Neuronal stem cell (in vitro differentiated cells): ENCODE results near the gene HGFAC.

Experiments
- DNase-seq: peaks from one replicate; pipeline ENCODE4 v3.0.0-alpha.2; 2013; ENCODE audit warnings: low spot score
- H2AFZ ChIP-seq: one replicate; pipeline ENCODE4 v1.6.1; 2013; ENCODE audit warnings: mild to moderate bottlenecking, low read length, inconsistent platforms
- H2AK5ac ChIP-seq: 2 replicates; pipeline ENCODE4 v1.6.1; 2013; ENCODE audit warnings: low read depth, mild to moderate bottlenecking, inconsistent platforms, low read length, moderate library complexity, mixed read lengths
- H2BK120ac ChIP-seq: 2 replicates; pipeline ENCODE4 v1.6.1; 2013; ENCODE audit warnings: low read depth, mild to moderate bottlenecking, inconsistent platforms, low read length, moderate library complexity, mixed read lengths
- H2BK12ac ChIP-seq: one replicate; pipeline ENCODE4 v1.6.1; 2013; ENCODE audit warnings: low read length, inconsistent platforms
- H2BK15ac ChIP-seq: 2 replicates; pipeline ENCODE4 v1.6.1; 2013; ENCODE audit warnings: mild to moderate bottlenecking, low read length, inconsistent platforms, mixed read lengths
- H2BK5ac ChIP-seq: one replicate; pipeline ENCODE4 v1.6.1; 2013; ENCODE audit warnings: inconsistent platforms, mild to moderate bottlenecking, low read length, moderate library complexity
- H3K14ac ChIP-seq: one replicate; pipeline ENCODE4 v1.6.1; 2013; ENCODE audit warnings: low read length, inconsistent platforms
- H3K18ac ChIP-seq: 2 replicates; pipeline ENCODE4 v1.6.1; 2013; ENCODE audit warnings: low read length, inconsistent platforms
- H3K23ac ChIP-seq: 2 replicates; pipeline ENCODE4 v1.6.1; 2013; ENCODE audit warnings: low read depth, mild to moderate bottlenecking, mixed read lengths, low read length, inconsistent platforms; ENCODE audit not compliant: poor library complexity
- H3K27ac ChIP-seq: replicated peaks from 3 replicates; pipeline ENCODE4 v1.5.1; 2013; ENCODE audit warnings: low read length, inconsistent platforms
- H3K27me3 ChIP-seq, 3 experiments: 2 replicates each; pipeline ENCODE4 v1.6.1; 2013; ENCODE audit warnings: low read length in 3 of 3, mild to moderate bottlenecking in 2 of 3, inconsistent platforms in 1 of 3, low read depth in 1 of 3, mixed read lengths in 1 of 3, moderate library complexity in 1 of 3; ENCODE audit not compliant: control insufficient read depth in 3 of 3, insufficient read depth in 3 of 3
- H3K36me3 ChIP-seq, 2 donors: replicated peaks in 1 of 2; 2 replicates each; pipeline ENCODE4 v1.6.1; 2013; ENCODE audit warnings: low read length in 2 of 2; ENCODE audit not compliant: control insufficient read depth in 2 of 2, insufficient read depth in 2 of 2
- H3K4ac ChIP-seq: 2 replicates; pipeline ENCODE4 v1.6.1; 2013; ENCODE audit warnings: inconsistent platforms, mild to moderate bottlenecking, low read length, moderate library complexity
- H3K4me1 ChIP-seq, 2 donors: 1 replicate in 1 of 2; 2 replicates in 1 of 2; pipeline ENCODE4 v1.6.1; 2013; ENCODE audit warnings: low read length in 2 of 2, low read depth in 1 of 2; ENCODE audit not compliant: control insufficient read depth in 2 of 2, insufficient read depth in 1 of 2
- H3K4me2 ChIP-seq: one replicate; pipeline ENCODE4 v1.6.1; 2013; ENCODE audit warnings: mild to moderate bottlenecking, low read length, inconsistent platforms; ENCODE audit not compliant: insufficient read depth, poor library complexity, severe bottlenecking
- H3K4me3 ChIP-seq, 2 donors: 2 replicates each; pipeline ENCODE4 v1.5.1; 2013; ENCODE audit warnings: low read length in 2 of 2, mild to moderate bottlenecking in 2 of 2, inconsistent platforms in 1 of 2, moderate library complexity in 1 of 2
- H3K79me1 ChIP-seq: one replicate; pipeline ENCODE4 v1.6.1; 2013; ENCODE audit warnings: low read depth, mild to moderate bottlenecking, inconsistent platforms, low read length, moderate library complexity
- H3K9ac ChIP-seq: one replicate; pipeline ENCODE4 v1.6.1; 2013; ENCODE audit warnings: mild to moderate bottlenecking, low read depth, low read length, inconsistent platforms; ENCODE audit not compliant: poor library complexity
- H3K9me3 ChIP-seq, 2 donors: replicated peaks in 1 of 2; 2 replicates each; pipeline versions ENCODE3 to v1.6.1; 2013; ENCODE audit warnings: low read length in 2 of 2, mild to moderate bottlenecking in 2 of 2, inconsistent platforms in 1 of 2, low read depth in 1 of 2, mixed read lengths in 1 of 2, moderate library complexity in 1 of 2; ENCODE audit not compliant: control insufficient read depth in 2 of 2, insufficient read depth in 1 of 2
- H4K8ac ChIP-seq: one replicate; pipeline ENCODE4 v1.6.1; 2013; ENCODE audit warnings: low read depth, mild to moderate bottlenecking, inconsistent platforms, low read length, moderate library complexity
- H4K91ac ChIP-seq: one replicate; pipeline ENCODE4 v1.6.1; 2013; ENCODE audit warnings: low read length, low read depth, mild to moderate bottlenecking, inconsistent platforms; ENCODE audit not compliant: poor library complexity
- WGBS, 2 donors: extraction: QIAGEN DNeasy Blood & Tissue Kit; methylation state at CpG; one replicate each; pipeline ENCODE4 v1.1.7; 2013; ENCODE audit warnings: missing lambda C conversion rate in 2 of 2, mixed read lengths in 1 of 2; ENCODE audit not compliant: insufficient read length in 2 of 2, insufficient replicate concordance in 1 of 2; ENCODE audit errors: extremely low coverage in 2 of 2; 5-methylcytosine and 5-hydroxymethylcytosine counted together

The HGFAC gene

DNA sequence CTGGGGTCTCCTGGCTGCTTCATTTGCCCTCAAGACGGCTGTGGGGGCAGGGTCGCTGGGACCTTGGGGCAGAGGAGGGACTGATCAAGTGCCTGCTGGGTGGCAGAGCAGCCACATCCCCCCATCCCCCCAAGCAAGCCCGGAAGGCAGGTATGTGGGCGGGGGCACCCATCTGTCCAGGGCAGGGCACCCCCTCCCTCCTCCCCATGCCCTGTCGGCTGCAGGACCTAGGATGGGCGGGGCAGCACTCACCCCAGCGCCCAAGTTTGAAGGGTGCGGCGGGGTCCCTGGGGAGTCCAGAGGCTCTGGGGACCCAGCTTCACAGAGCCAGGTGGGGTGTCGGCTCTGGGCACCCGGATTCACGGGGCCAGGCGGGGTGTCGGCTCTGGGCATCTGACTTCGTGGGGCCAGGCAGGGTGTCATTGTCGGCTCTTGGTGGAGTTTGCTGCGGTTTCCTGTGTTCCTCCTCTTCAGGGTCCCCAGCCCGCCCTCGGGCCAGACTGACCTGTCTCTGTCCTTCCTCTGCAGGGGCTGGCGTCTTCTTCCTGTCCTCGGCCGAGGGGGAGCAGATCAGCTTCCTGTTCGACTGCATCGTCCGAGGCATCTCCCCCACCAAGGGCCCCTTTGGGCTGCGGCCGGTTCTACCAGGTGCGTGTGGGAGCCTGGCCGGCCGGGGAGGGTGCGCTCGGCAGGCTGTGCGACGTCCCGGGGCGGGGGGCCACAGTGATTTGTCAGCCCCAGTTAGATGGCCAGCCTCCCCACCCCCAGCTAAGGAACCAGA lies 43.4 kb downstream of the HGFAC start:
- H4K91ac ChIP-seq: peak overlapping the region; percentile 53
- WGBS, 2 donors: no CpG with 5 or more reads among the region's 36 CpGs
- peak overlapping the region; percentile 87 for H2BK5ac ChIP-seq
- H4K8ac ChIP-seq: peak overlapping the region; percentile 98
- H3K4me2 ChIP-seq: no peak overlapping the region
- H3K4ac ChIP-seq: no peak overlapping the region
- peak overlapping the region; percentile 87 for H2AFZ ChIP-seq
- no peak overlapping the region for H3K27ac ChIP-seq
- H3K4me1 ChIP-seq: peaks cover 42 to 51% of the 10 kb centered on the region in 2 donors
- peak overlapping the region; percentile 99 for H2AK5ac ChIP-seq
- H2BK15ac ChIP-seq: peak overlapping the region; percentile 98
- H3K9me3 ChIP-seq: no peaks in the 10 kb centered on the region
- H3K36me3 ChIP-seq: no peaks in the 10 kb centered on the region
- peak overlapping the region; percentile 92 for H3K18ac ChIP-seq
- H3K23ac ChIP-seq: peak overlapping the region; percentile 73
- H2BK120ac ChIP-seq: peak overlapping the region; percentile 87
- peaks cover 0 to 22% (median 5%) of the 10 kb centered on the region in 3 experiments for H3K27me3 ChIP-seq
- H3K9ac ChIP-seq: peak overlapping the region; percentile 60
- H2BK12ac ChIP-seq: peak overlapping the region; percentile 97
- no peak overlapping the region for H3K4me3 ChIP-seq
- DNase-seq: no peak
- peaks cover 2% of the 10 kb centered on the region for H3K79me1 ChIP-seq
- H3K14ac ChIP-seq: peak overlapping the region; percentile 71

DNA sequence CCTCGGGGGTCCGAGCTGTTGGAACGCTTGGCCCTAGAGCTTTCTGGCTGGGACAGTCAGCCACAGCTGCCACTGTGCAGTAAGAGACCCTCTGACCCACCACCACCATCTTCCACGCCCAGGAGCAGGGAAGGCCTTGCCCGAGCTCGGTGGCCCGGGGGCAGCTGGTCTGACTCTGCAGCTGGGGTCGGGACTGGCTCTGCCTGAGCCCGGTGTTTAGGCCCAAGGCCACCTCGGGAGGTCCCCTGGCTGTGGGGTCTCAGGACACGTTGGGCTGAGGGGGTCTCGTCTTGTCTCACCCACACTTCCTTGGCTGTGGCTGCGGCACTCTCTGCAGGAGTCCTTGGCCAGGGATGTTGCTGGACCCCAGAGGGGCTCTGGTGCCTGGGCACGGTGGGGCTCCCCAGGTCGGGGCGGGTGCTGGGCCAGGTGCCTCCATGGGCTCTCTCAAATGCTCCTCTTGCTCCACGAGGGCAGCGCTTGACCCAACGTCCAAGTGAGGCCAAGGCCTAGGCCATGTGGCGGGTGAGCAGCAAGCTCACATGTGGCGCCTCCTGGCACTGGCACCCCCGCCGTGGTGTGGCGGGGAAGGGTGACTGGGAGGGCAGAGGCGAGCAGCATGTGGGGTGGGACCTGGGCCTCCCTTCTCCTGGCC lies 44.2 kb downstream of the HGFAC start:
- Histone ChIP-seq H3K9me3 (no peaks in the 10 kb centered on the region), H3K23ac (peak overlapping the region; percentile 85), H3K18ac (peak overlapping the region; percentile 69), H3K4ac (no peak overlapping the region), H3K4me1 (peaks cover 38 to 47% of the 10 kb centered on the region in 2 donors), H3K36me3 (no peaks in the 10 kb centered on the region), H3K4me3 (no peak overlapping the region), H3K9ac (peak overlapping the region; percentile 70), H2BK15ac (peak overlapping the region; percentile 98), H3K79me1 (peaks cover 2% of the 10 kb centered on the region), H2BK120ac (peak overlapping the region; percentile 87), H4K91ac (peak overlapping the region; percentile 72), H2AK5ac (peak overlapping the region; percentile 99), H2BK5ac (peak overlapping the region; percentile 87), H3K14ac (peak overlapping the region; percentile 85), H2BK12ac (peak overlapping the region; percentile 8), H3K27me3 (peaks cover 0 to 22% (median 5%) of the 10 kb centered on the region in 3 experiments), H3K4me2 (no peak overlapping the region), H2AFZ (peak overlapping the region; percentile 87), H4K8ac (no peak overlapping the region), H3K27ac (no peak overlapping the region)
- no peak for DNase-seq
- no CpG with 5 or more reads among the region's 25 CpGs for WGBS, 2 donors

DNA sequence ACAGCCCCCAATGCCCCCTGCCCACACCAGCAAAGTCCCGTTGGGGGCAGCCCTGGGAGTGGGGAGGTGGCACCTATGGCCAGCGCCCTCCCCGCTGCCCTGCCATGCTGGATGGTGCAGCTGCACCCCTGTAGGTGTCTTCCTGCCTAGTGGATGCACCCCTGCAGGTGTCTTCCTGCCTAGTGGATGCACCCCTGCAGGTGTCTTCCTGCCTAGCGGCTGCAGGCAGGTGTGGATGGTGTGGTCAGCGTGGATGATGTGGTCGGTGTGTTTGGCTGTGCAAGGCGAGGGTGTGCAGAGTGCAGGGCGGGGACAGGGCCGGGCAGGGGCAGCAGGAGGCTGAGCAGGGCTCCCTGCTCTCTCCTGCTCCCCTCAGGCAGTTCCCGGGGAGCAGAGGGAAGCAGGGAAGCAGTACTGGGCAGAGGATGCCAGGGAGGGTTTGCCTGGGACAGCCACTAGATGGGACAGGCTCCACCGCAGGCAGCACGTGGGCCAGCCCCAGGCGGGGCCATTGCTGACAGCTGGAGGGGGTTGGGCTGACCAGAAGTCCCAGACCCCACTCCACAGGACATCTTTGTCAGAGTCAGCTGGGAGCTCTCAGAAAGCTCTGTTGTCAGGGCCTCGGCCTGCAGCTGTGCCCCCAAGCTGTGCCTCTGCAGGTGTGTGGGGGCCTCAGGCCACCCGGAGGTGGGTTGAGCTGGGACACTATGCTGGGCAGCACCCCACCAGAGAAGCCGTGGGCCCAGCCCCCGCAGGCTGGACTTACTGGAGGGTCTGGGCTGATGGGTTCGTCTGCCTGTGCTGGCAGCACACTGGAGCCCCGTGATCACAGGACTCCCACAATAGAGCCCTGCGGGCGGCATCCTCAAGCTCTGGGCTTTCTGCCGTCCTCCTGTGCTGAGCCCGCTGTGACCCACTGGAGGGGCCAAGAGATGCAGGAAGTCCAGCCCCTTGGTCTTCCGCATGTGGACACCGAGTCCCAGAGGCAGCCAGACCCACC lies 45.1 kb downstream of the HGFAC start:
- Histone ChIP-seq H3K18ac (peak overlapping the region; percentile 91), H3K9me3 (no peaks in the 10 kb centered on the region), H3K4me3 (no peak overlapping the region), H2BK12ac (peak overlapping the region; percentile 8), H3K27me3 (peaks cover 0 to 17% (median 12%) of the 10 kb centered on the region in 3 experiments), H2BK120ac (peak overlapping the region; percentile 87), H3K4me2 (no peak overlapping the region), H4K8ac (peak overlapping the region; percentile 87), H3K27ac (no peak overlapping the region), H3K14ac (peak overlapping the region; percentile 85), H2AK5ac (peak overlapping the region; percentile 99), H2BK5ac (peak overlapping the region; percentile 87), H2AFZ (peak overlapping the region; percentile 0), H3K4ac (peak overlapping the region; percentile 1), H2BK15ac (peak overlapping the region; percentile 98), H3K79me1 (peaks cover 2% of the 10 kb centered on the region), H3K23ac (peak overlapping the region; percentile 89), H3K4me1 (peaks cover 31 to 40% of the 10 kb centered on the region in 2 donors), H3K9ac (peak overlapping the region; percentile 70), H3K36me3 (no peaks in the 10 kb centered on the region), H4K91ac (peak overlapping the region; percentile 72)
- DNase-seq: no peak
- no CpG with 5 or more reads among the region's 25 CpGs for WGBS, 2 donors
